HK-2 (cell line): ENCODE measurements around the gene FAR1.

Experiments
- DNase-seq: peaks from one replicate; pipeline ENCODE4 v3.0.0-alpha.2; 2018; ENCODE audit not compliant: unreplicated experiment

Gene FAR1

DNA sequence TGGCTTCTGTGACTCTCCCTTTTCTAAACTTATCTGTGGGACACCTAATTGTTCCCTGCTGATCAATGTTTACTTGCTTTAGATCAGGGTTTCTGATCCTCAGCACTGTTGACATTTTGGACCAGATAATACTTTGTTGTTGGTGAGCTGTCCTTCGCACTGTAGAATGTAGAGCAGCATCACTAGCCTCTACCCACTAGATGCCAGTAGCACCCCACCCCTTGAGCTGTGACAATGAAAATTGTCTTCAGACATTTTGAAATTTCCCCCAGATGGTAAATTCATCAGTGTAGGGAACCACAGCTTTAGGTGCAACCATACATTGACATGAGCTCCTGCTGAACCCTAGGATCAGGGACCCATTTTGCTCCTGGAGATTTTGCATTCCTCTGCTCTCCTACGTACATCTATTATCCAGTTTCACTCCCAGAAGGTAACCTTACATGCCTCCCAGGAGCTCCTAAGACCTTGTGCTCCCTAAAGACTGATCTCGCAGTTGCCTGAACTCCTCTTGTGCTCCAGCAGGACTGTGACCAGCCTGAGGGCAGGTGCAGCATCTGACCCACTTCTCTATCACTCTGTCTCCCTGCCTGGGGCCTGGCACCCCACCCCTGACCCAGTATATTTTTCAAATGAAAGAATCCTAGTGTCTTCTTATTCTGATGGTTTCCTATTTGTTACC is 107.8 kb downstream of the FAR1 start:
- no peak for DNase-seq

DNA sequence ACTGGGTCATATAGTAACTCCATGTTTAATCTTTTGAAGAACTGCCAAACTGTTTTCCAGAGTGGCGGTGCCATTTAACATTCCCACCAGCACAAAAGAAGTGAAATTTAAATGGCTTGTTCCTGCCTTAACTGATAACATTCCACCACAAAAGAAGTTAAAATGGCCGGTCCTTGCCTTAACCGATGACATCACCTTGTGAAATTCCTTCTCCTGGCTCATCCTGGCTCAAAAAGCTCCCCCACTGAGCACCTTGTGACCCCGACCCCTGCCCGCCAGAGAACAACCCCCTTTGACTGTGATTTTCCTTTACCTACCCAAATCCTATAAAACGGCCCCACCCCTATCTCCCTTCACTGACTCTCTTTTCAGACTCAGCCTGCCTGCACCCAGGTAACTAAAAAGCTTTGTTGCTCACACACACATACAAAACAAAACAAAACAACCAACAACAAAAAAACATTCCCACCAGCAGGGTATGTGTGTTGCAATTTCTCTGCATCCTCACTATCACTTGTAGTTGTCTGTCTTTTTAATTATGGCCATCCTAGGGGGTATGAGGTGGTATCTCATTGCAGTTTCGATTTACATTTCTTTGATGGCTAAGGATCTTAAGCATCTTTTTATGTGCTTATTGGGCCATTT is 109.0 kb downstream of the FAR1 start:
- DNase-seq: no peak

DNA sequence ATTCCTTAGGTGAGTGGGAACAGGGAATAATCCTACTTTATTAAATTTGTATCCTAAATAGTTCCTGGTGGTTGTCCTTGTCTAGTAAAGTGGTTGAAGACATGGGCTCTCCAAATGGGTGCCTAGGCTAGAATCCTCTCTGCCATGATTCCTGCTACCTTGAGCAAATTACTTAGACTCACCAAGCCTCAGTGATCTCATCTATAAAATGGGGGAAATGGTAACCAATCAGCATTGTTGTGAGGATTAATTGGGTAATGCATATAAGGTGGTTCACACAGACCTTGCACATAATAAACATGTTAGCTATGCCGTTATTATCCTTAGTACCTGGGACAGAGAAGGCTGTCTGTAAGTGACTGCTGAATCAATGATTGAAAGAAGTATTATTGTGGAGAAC is 109.9 kb downstream of the FAR1 start:
- no peak for DNase-seq

DNA sequence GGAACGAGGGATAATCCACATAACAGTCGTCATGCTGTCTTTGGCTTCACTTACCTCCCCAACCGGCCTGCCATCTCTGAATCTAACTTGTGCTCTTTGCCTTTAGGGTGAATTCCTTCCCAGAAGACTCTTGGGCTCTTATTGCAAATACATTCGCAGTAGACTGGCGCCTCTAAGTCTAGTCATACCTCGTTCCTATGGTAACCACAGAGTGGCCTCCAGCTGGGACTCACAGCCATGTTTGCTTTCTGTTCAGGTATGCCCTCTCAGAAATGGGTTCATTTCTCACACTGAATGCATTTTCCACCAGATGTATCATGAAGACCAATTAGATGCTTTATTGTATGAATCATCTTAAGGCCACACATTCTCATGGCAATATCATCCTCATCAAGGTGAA is 112.7 kb downstream of the FAR1 start:
- DNase-seq: no peak
